Psoas muscle (tissue), 8 donors: ENCODE data around the gene BACE1. TPM values are rescaled to one million over a fixed set of nuclear protein-coding genes. Genes with fewer than 3 reads are reported as not detected.
"Not testable (repeated sequence)": the region's sequence is repeated elsewhere in the genome, so short reads cannot be mapped to it uniquely, and the experiment has no call there.

ENCODE experiments used
- ATAC-seq, 4 donors: fragments of 200-7000 bp; cut with Tn5 transposase; one replicate each; pipeline ENCODE4 v1.9.1; 2020; ENCODE audit warnings: moderate library complexity in 3 of 4, mild to moderate bottlenecking in 2 of 4
- DNase-seq, 2 donors: peaks; one replicate each; pipeline ENCODE4 v3.0.0-alpha.2; 2020
- H3K27ac ChIP-seq: fragments of 200-600 bp; one replicate; pipeline ENCODE4 v1.8.0; 2022
- H3K27me3 ChIP-seq, 3 donors: fragments of 200-600 bp in 1 of 3; one replicate each; pipeline versions ENCODE4 v1.6.1 to v1.8.0; 2013 to 2022; ENCODE audit warnings: low read length in 2 of 3, mild to moderate bottlenecking in 2 of 3, moderate library complexity in 1 of 3; ENCODE audit not compliant: insufficient read depth in 3 of 3
- H3K36me3 ChIP-seq, 2 donors: fragments of 200-600 bp in 1 of 2; one replicate each; pipeline versions ENCODE4 v1.6.1 to v1.8.0; 2013 to 2022; ENCODE audit warnings: low read depth in 1 of 2, mild to moderate bottlenecking in 1 of 2, moderate library complexity in 1 of 2; ENCODE audit not compliant: insufficient read depth in 1 of 2
- H3K4me1 ChIP-seq: fragments of 200-600 bp; one replicate; pipeline ENCODE4 v1.8.0; 2022
- H3K4me3 ChIP-seq: fragments of 200-600 bp; one replicate; pipeline ENCODE4 v1.8.0; 2022; ENCODE audit warnings: mild to moderate bottlenecking
- H3K9me3 ChIP-seq: fragments of 200-600 bp; one replicate; pipeline ENCODE4 v1.8.0; 2022
- CTCF ChIP-seq: fragments of 200-600 bp; IDR thresholded peaks from one replicate; pipeline ENCODE4 v1.8.0; 2022; ENCODE audit warnings: antibody characterized with exemption
- WGBS, 3 donors: extraction: QIAGEN DNeasy Blood & Tissue Kit; methylation state at CpG; one replicate each; pipeline versions ENCODE4 v1.1.6 to v1.1.7; 2013; 5-methylcytosine and 5-hydroxymethylcytosine counted together
- intact Hi-C, 2 donors: fragments of 100-400 bp; cut with DNase I; formaldehyde crosslinking; loops; one replicate each; pipeline versions ENCODE4 v1.11.0 to v1.14.2; 2022
- polyA plus RNA-seq, 3 donors: library from polyadenylated mRNA; stranded (reverse); fragments of 200-250 nt; gene quantifications; one replicate each; pipeline ENCODE4 v1.2.3, GENCODE V29; 2013
- total RNA-seq, 4 donors: library from RNA; stranded (reverse); fragmentation: NEBNext Ultra II Directional in 2 of 4; extraction: Animal tissue kit (Norgen Biotek cat#: 25700) in 2 of 4; gene quantifications; one replicate each; pipeline versions ENCODE4 v1.2.1 to v1.2.4, GENCODE V29; 2021 to 2023
- donor health status: healthy with polysubstance abuse.
- donor health status: DM: no; HTN: no; CAD: no; lungs with moderate emphysema.
- donor health status: Bipolar disorder and iron deficiency.
- donor health status: healthy.
- donor health status: DM: yes; HTN: yes; CAD: no.
- donor health status: DM: no; HTN: no; CAD: no.
- donor health status: DM: no; HTN: no; CAD: no.
- donor health status: DM: yes; HTN: yes; CAD: no.

Gene BACE1
- total and polyA plus RNA-seq, 7 donors, result 2.5 to 13.0 (median 9.2) TPM

GRCh38 chr11:117273550-117274289, 42.3 kb downstream of the BACE1 start:
- H3K9me3 ChIP-seq, result no peaks in the 10 kb centered on the region
- H3K36me3 ChIP-seq, result peaks cover 0 to 18% of the 10 kb centered on the region in 2 donors
- intact Hi-C loops, result no loop called here
- no peak for ATAC-seq
- no peak overlapping the region for H3K27ac ChIP-seq
- no peak for TF ChIP-seq CTCF
- no peaks in the 10 kb centered on the region for H3K4me1 ChIP-seq
- H3K4me3 ChIP-seq, result no peak overlapping the region
- H3K27me3 ChIP-seq, result no peaks in the 10 kb centered on the region
- 84 to 92% (median 86%) methylated on average over 9 of the region's 9 CpGs for WGBS, 3 donors
- no peak for DNase-seq

GRCh38 chr11:117272175-117272574, 43.9 kb downstream of the BACE1 start:
- WGBS, 3 donors, result 96 to 100% (median 98%) methylated on average over 5 of the region's 5 CpGs

GRCh38 chr11:117271208-117271607, 44.8 kb downstream of the BACE1 start:
- TF ChIP-seq CTCF, result no peak
- Histone ChIP-seq H3K4me3 (no peak overlapping the region), H3K27ac (no peak overlapping the region), H3K9me3 (no peaks in the 10 kb centered on the region), H3K36me3 (peaks cover 0 to 22% of the 10 kb centered on the region in 2 donors), H3K4me1 (no peaks in the 10 kb centered on the region), H3K27me3 (no peaks in the 10 kb centered on the region)
- 91 to 98% (median 95%) methylated on average over 4 of the region's 4 CpGs for whole genome bisulfite sequencing, 3 donors
- intact Hi-C loops, result no loop called here
- no peak for DNase-seq
- ATAC-seq, result no peak

More at GRCh38 chr11:117272175-117272574, 43.9 kb downstream of the BACE1 start:
- H3K4me1 ChIP-seq, H3K27ac ChIP-seq, H3K4me3 ChIP-seq, H3K9me3 ChIP-seq, DNase-seq, intact Hi-C loops, ATAC-seq, H3K27me3 ChIP-seq: not testable (repeated sequence)
- peaks cover 0 to 18% of the 10 kb centered on the region in 2 donors for H3K36me3 ChIP-seq

GRCh38 chr11:117269856-117270255, 46.2 kb downstream of the BACE1 start:
- TF ChIP-seq CTCF, result no peak
- Histone ChIP-seq H3K9me3 (no peaks in the 10 kb centered on the region), H3K27ac (no peak overlapping the region), H3K4me1 (no peaks in the 10 kb centered on the region), H3K27me3 (no peaks in the 10 kb centered on the region), H3K36me3 (peaks cover 0 to 19% of the 10 kb centered on the region in 2 donors), H3K4me3 (no peak overlapping the region)
- WGBS, 3 donors, result 92 to 98% (median 92%) methylated on average over 2 of the region's 2 CpGs
- intact Hi-C loops, result no loop called here
- DNase-seq (no peak), ATAC-seq (no peak)

GRCh38 chr11:117265745-117266144, 50.3 kb downstream of the BACE1 start:
- Histone ChIP-seq H3K27me3 (no peaks in the 10 kb centered on the region), H3K36me3 (peaks cover 0 to 29% of the 10 kb centered on the region in 2 donors), H3K27ac (no peak overlapping the region), H3K4me1 (no peaks in the 10 kb centered on the region), H3K4me3 (no peak overlapping the region), H3K9me3 (no peaks in the 10 kb centered on the region)
- intact Hi-C loops, result no loop called here
- TF ChIP-seq CTCF, result no peak
- no peak for DNase-seq
- 94 to 99% (median 95%) methylated on average over 2 of the region's 2 CpGs for WGBS, 3 donors
- ATAC-seq, result no peak

- H3K4me1 ChIP-seq, H3K27ac ChIP-seq, H3K4me3 ChIP-seq, intact Hi-C loops, ATAC-seq, H3K9me3 ChIP-seq, DNase-seq, H3K27me3 ChIP-seq: not testable (repeated sequence)
- WGBS, 3 donors, result 93 to 96% (median 95%) methylated on average over 7 of the region's 7 CpGs
- H3K36me3 ChIP-seq, result peaks cover 0 to 37% of the 10 kb centered on the region in 2 donors
These were observed 51.3 kb downstream of the BACE1 start for GRCh38 chr11:117264624-117265323.
